Heart left ventricle (tissue), 16 donors: ENCODE data around the gene TPT1. TPM values are rescaled to one million over a fixed set of nuclear protein-coding genes. Genes with fewer than 3 reads are reported as not detected.

Experiments
- ATAC-seq, 4 donors: fragments of 200-7000 bp; cut with Tn5 transposase; one replicate each; pipeline ENCODE4 v1.9.1; 2020 to 2022; ENCODE audit warnings: moderate library complexity in 4 of 4, mild to moderate bottlenecking in 3 of 4, moderate number of reproducible peaks in 1 of 4
- DNase-seq, 5 donors: peaks; one replicate each; pipeline ENCODE4 v3.0.0-alpha.2; 2020
- H3K27ac ChIP-seq, 12 donors: fragments of 200-600 bp; sonication (generic) in 4 of 12; one replicate each; pipeline versions ENCODE4 v1.5.0 to v1.8.0; 2016 to 2022; ENCODE audit warnings: mild to moderate bottlenecking in 2 of 12
- H3K27me3 ChIP-seq, 9 donors: fragments of 200-600 bp; sonication (generic) in 2 of 9; one replicate each; pipeline versions ENCODE4 v1.5.1 to v1.8.0; 2016 to 2022; ENCODE audit warnings: mild to moderate bottlenecking in 3 of 9
- H3K36me3 ChIP-seq, 9 donors: fragments of 200-600 bp; sonication (generic) in 2 of 9; one replicate each; pipeline versions ENCODE4 v1.5.0 to v1.8.0; 2018 to 2022; ENCODE audit warnings: mild to moderate bottlenecking in 2 of 9
- H3K4me1 ChIP-seq, 12 donors: fragments of 200-600 bp; sonication (generic) in 4 of 12; one replicate each; pipeline versions ENCODE4 v1.5.0 to v1.8.0; 2016 to 2022; ENCODE audit warnings: mild to moderate bottlenecking in 3 of 12
- H3K4me3 ChIP-seq, 12 donors: fragments of 200-600 bp; sonication (generic) in 4 of 12; one replicate each; pipeline versions ENCODE4 v1.5.0 to v1.8.0; 2017 to 2022; ENCODE audit warnings: mild to moderate bottlenecking in 9 of 12, moderate library complexity in 4 of 12
- H3K9me3 ChIP-seq, 12 donors: fragments of 200-600 bp; sonication (generic) in 4 of 12; one replicate each; pipeline versions ENCODE4 v1.5.0 to v1.8.0; 2016 to 2022; ENCODE audit warnings: mild to moderate bottlenecking in 1 of 12
- CTCF ChIP-seq, 12 donors: fragments of 200-600 bp; sonication (generic) in 4 of 12; IDR thresholded peaks; one replicate each; pipeline versions ENCODE4 v1.5.0 to v1.8.0; 2018 to 2022; ENCODE audit warnings: antibody characterized with exemption in 12 of 12, mild to moderate bottlenecking in 5 of 12
- POLR2A ChIP-seq, 2 donors: fragments of 450-650 bp; IDR thresholded peaks; one replicate each; pipeline ENCODE4 v1.6.1; 2017; ENCODE audit warnings: antibody characterized with exemption in 2 of 2, mild to moderate bottlenecking in 2 of 2, moderate library complexity in 2 of 2
- WGBS, 4 donors: extraction: QIAGEN DNeasy Blood & Tissue Kit in 2 of 4; methylation state at CpG; one replicate each; pipeline versions ENCODE4 v1.1.5 to v1.1.7; 2013 to 2018; 5-methylcytosine and 5-hydroxymethylcytosine counted together
- intact Hi-C, 10 donors: fragments of 100-400 bp; cut with DNase I; formaldehyde crosslinking; loops; one replicate each; pipeline versions ENCODE4 v1.11.1 to v1.14.2; 2022
- polyA plus RNA-seq, 2 donors: library from polyadenylated mRNA; stranded (reverse); fragments of 200-250 nt; gene quantifications; one replicate each; pipeline ENCODE4 v1.2.3, GENCODE V29; 2013
- total RNA-seq, 9 donors: library from RNA; depleted of rRNA in 2 of 9; stranded (reverse); fragments of >200 nt in 2 of 9; fragmentation: NEBNext Ultra II Directional in 3 of 9; extraction: Animal tissue kit (Norgen Biotek cat#: 25700) in 3 of 9; gene quantifications; one replicate each; pipeline versions ENCODE4 v1.1.0 to v1.2.4, GENCODE V29; 2016 to 2023
- donor health status: ischemic (EF 13 %, LVEDD 7.1; RV severe dilation, severe dysfunction).
- donor health status: healthy with polysubstance abuse.
- donor health status: DM: no; HTN: yes; CAD: no.
- donor health status: DM: no; HTN: no; CAD: no.
- donor health status: ischemic (EF 25% LVEDD 6.9; RV normal size, moderate dysfunction).
- donor health status: ischemic (EF 25% LVEDD 5.7; RV mildly dilated, moderate dysfunction).
- donor health status: healthy.
- donor health status: DM: yes; HTN: yes; CAD: no.
- donor health status: ischemic (EF 35%, LVEDD 5.7; RV mildly dilated, moderate dysfunction).
- donor health status: nonischemic (EF 11% LVEDD 7.7; RV severe dilation, severe dysfunction).
- donor health status: DM: yes; HTN: yes; CAD: no.
- donor health status: PGD.
- donor health status: ischemic (EF 29% LVEDD 5.4; RV normal size, mild dysfunction).
- donor health status: nonischemic (EF 23%, LVEDD 6.1; RV moderate dilation, normal function).

TPT1 gene
- total and polyA plus RNA-seq, 11 donors, result 1,738 to 7,117 (median 3,896) TPM

- H3K36me3 ChIP-seq, result no peaks in the 10 kb centered on the region
- H3K27me3 ChIP-seq, result peaks cover 0 to 5% (median 0%) of the 10 kb centered on the region in 9 donors
- no peak for ATAC-seq
- no peaks in the 10 kb centered on the region for H3K9me3 ChIP-seq
- no peak for DNase-seq
- intact Hi-C loops, result loop anchor here in 4 of 10 donors (5.0 to 10.0 kb wide), 4 partner anchors 255 to 335 kb away; no protein-coding TSS in a partner anchor
- H3K27ac ChIP-seq, result no peak overlapping the region
- no peak overlapping the region for H3K4me3 ChIP-seq
- TF ChIP-seq POLR2A (IDR thresholded peaks at IDR 0.05) (no peak), CTCF (IDR thresholded peaks at IDR 0.05) (no peak)
- peaks cover 0 to 21% (median 13%) of the 10 kb centered on the region in 12 donors for H3K4me1 ChIP-seq
Measured at GRCh38 chr13:45306966-45307365, 34.0 kb downstream of the TPT1 start.

- Histone ChIP-seq H3K27ac (peak overlapping the region in 1 of 12 donors; percentile 62), H3K36me3 (no peaks in the 10 kb centered on the region), H3K4me1 (peaks cover 0 to 7% (median 1%) of the 10 kb centered on the region in 12 donors), H3K4me3 (no peak overlapping the region), H3K27me3 (no peaks in the 10 kb centered on the region), H3K9me3 (no peaks in the 10 kb centered on the region)
- TF ChIP-seq CTCF (IDR thresholded peaks at IDR 0.05), result no peak
- no peak for TF ChIP-seq POLR2A (IDR thresholded peaks at IDR 0.05)
- intact Hi-C loops, result loop anchor here in 4 of 10 donors (5.0 to 10.0 kb wide), 4 partner anchors 253 to 333 kb away; no protein-coding TSS in a partner anchor
- 84 to 90% (median 87%) methylated on average over 5 of the region's 5 CpGs for WGBS, 4 donors
- no peak for ATAC-seq
- no peak for DNase-seq
Measured at GRCh38 chr13:45305079-45305478, 35.9 kb downstream of the TPT1 start.

- TF ChIP-seq POLR2A (IDR thresholded peaks at IDR 0.05) (no peak), CTCF (IDR thresholded peaks at IDR 0.05) (no peak)
- intact Hi-C loops, result loop anchor here in 1 of 10 donors (10.0 kb wide), 1 partner anchor 329 kb away; no protein-coding TSS in a partner anchor
- no peaks in the 10 kb centered on the region for H3K27me3 ChIP-seq
Measured at GRCh38 chr13:45303866-45304265, 37.1 kb downstream of the TPT1 start.

GRCh38 chr13:45303026-45303425 is 38.0 kb downstream of the TPT1 start:
- intact Hi-C loops, result loop anchor here in 1 of 10 donors (10.0 kb wide), 1 partner anchor 328 kb away; no protein-coding TSS in a partner anchor
- Histone ChIP-seq H3K4me3 (no peak overlapping the region), H3K27ac (no peak overlapping the region), H3K4me1 (peaks cover 0 to 6% (median 0%) of the 10 kb centered on the region in 12 donors), H3K9me3 (no peaks in the 10 kb centered on the region), H3K27me3 (no peaks in the 10 kb centered on the region), H3K36me3 (no peaks in the 10 kb centered on the region)
- WGBS, 4 donors, result 81 to 88% (median 85%) methylated on average over 2 of the region's 2 CpGs
- DNase-seq, result no peak
- TF ChIP-seq CTCF (IDR thresholded peaks at IDR 0.05) (no peak), POLR2A (IDR thresholded peaks at IDR 0.05) (no peak)
- ATAC-seq, result no peak

More at GRCh38 chr13:45303866-45304265, 37.1 kb downstream of the TPT1 start:
- DNase-seq, result no peak
- Histone ChIP-seq H3K4me3 (no peak overlapping the region), H3K36me3 (no peaks in the 10 kb centered on the region), H3K9me3 (no peaks in the 10 kb centered on the region), H3K27ac (no peak overlapping the region), H3K4me1 (peaks cover 0 to 6% (median 0%) of the 10 kb centered on the region in 12 donors)
- no peak for ATAC-seq
- WGBS, 4 donors, result 89 to 97% (median 92%) methylated on average over 5 of the region's 5 CpGs
